OCI-LY7 (cell line): ENCODE measurements around the gene ZSWIM1.

ENCODE experiments used
- CTCF ChIP-seq: fragments of 200-600 bp; sonication (generic); conservative IDR thresholded peaks from 2 replicates; pipeline ENCODE4 v1.5.1; 2014; ENCODE audit warnings: mild to moderate bottlenecking, antibody characterized with exemption, low read length, moderate library complexity, mixed read lengths
- EZH2phosphoT487 ChIP-seq: fragments of 200-600 bp; sonication (generic); IDR thresholded peaks from 2 replicates; pipeline ENCODE4 v1.6.1; 2018; ENCODE audit warnings: low read depth, borderline replicate concordance, mild to moderate bottlenecking, mixed run types, antibody characterized with exemption, low read length, moderate library complexity, mixed read lengths

GRCh38 chr20:45911486-45912343, 30.7 kb downstream of the ZSWIM1 start, which contains the start of gene PLTP:
- TF ChIP-seq CTCF, result no peak
- TF ChIP-seq EZH2phosphoT487, result no peak
